H1 (cell line): ENCODE data around the gene SOX12. TPM values are rescaled to one million over a fixed set of nuclear protein-coding genes. Genes with fewer than 3 reads are reported as not detected.

Experiments
- BACH1 ChIP-seq: IDR thresholded peaks from 2 replicates; pipeline ENCODE4 v1.6.1; 2012; ENCODE audit warnings: low read length, improper control_type of control experiment
- KDM1A ChIP-seq: fragments of 200-600, 300-600 bp; sonication (generic); IDR thresholded peaks from 2 replicates; pipeline ENCODE4 v1.7.1; 2016; ENCODE audit warnings: mild to moderate bottlenecking, low read length, borderline replicate concordance
- polyA plus RNA-seq, 7 experiments: library from polyadenylated mRNA; depleted of rRNA in 3 of 7; stranded (reverse) in 5 of 7; unstranded in 2 of 7; fragments of >200 nt in 5 of 7; fragments of 200-250 nt in 2 of 7; gene quantifications; 1 replicate in 5 of 7; 2 replicates in 1 of 7; 4 replicates in 1 of 7; pipeline versions ENCODE4 v1.2.1 to v1.2.3, GENCODE V29; 2011 to 2013; ENCODE audit warnings: missing spikeins in 2 of 7, mixed read lengths in 2 of 7
- total RNA-seq: library from RNA; stranded (reverse); fragmentation: NEBNext Ultra II Directional; extraction: Animal tissue kit (Norgen Biotek cat#: 25700); gene quantifications from 2 replicates; pipeline ENCODE4 v1.2.1, GENCODE V29; 2021

SOX12 gene
- total and polyA plus RNA-seq, 2 of the 8 experiments (the other 6 are each of a cell fraction or from before 2014, with no cell fraction given): 6.4 to 63.0 TPM

DNA sequence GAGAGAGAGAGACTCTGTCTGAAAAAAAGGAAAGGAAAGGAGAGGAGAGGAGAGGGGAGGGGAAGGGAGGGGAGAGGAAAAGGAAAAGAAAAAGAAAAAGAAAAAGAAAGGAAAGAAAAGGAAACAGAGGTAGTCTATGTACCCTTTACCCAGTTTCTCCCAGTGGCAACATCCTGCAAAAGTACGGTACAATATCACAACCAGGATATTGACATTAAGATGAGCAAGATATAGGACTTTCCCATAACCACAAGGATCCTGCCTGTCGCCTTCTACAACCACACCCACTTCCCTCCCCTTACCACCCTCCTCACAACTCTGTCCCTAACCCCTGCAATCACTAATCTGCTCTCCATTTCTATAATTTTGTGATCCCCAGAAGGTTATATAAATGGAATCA, 38.8 kb upstream of the SOX12 start (continued):
- TF ChIP-seq BACH1 (no peak), KDM1A (no peak)
- TF ChIP-seq, all 59 proteins: peak for 0
